Left ventricle myocardium inferior (tissue), 1 donor: Measurements from ENCODE around the gene RALGDS. TPM values are rescaled to one million over a fixed set of nuclear protein-coding genes. Genes with fewer than 3 reads are reported as not detected.

ENCODE experiments used
- DNase-seq: peaks from one replicate; pipeline ENCODE4 v3.0.0-alpha.2; 2020
- H3K27ac ChIP-seq: fragments of 200-600 bp; replicated peaks from 2 replicates; pipeline ENCODE4 v1.8.0; 2021
- H3K27me3 ChIP-seq: fragments of 200-600 bp; 2 replicates; pipeline ENCODE4 v1.8.0; 2021; ENCODE audit warnings: low read depth
- H3K36me3 ChIP-seq: fragments of 200-600 bp; 2 replicates; pipeline ENCODE4 v1.8.0; 2021
- H3K4me1 ChIP-seq: fragments of 200-600 bp; 2 replicates; pipeline ENCODE4 v1.8.0; 2021
- H3K4me3 ChIP-seq: fragments of 200-600 bp; 2 replicates; pipeline ENCODE4 v1.8.0; 2021; ENCODE audit warnings: mild to moderate bottlenecking, moderate library complexity
- H3K9me3 ChIP-seq: fragments of 200-600 bp; replicated peaks from 2 replicates; pipeline ENCODE4 v1.8.0; 2021
- intact Hi-C: fragments of 100-400 bp; cut with micrococcal nuclease; formaldehyde crosslinking; loops from one replicate; pipeline ENCODE4 v1.11.0; 2022
- total RNA-seq: library from RNA; stranded (reverse); fragmentation: NEBNext Ultra II Directional; extraction: Animal tissue kit (Norgen Biotek cat#: 25700); gene quantifications from one replicate; pipeline ENCODE4 v1.2.1, GENCODE V29; 2021
- TF ChIP-seq, protein P1 (sequence below): fragments of 200-600 bp; IDR thresholded peaks from 2 replicates; pipeline ENCODE4 v1.8.0; 2021; ENCODE audit warnings: antibody characterized with exemption, mild to moderate bottlenecking, borderline replicate concordance
- donor health status: DM: no; HTN: yes; CAD: no; lungs with severe emphysema.

Gene RALGDS
- total RNA-seq, 1 donor from 2014 or later, result 24.6 TPM

DNA sequence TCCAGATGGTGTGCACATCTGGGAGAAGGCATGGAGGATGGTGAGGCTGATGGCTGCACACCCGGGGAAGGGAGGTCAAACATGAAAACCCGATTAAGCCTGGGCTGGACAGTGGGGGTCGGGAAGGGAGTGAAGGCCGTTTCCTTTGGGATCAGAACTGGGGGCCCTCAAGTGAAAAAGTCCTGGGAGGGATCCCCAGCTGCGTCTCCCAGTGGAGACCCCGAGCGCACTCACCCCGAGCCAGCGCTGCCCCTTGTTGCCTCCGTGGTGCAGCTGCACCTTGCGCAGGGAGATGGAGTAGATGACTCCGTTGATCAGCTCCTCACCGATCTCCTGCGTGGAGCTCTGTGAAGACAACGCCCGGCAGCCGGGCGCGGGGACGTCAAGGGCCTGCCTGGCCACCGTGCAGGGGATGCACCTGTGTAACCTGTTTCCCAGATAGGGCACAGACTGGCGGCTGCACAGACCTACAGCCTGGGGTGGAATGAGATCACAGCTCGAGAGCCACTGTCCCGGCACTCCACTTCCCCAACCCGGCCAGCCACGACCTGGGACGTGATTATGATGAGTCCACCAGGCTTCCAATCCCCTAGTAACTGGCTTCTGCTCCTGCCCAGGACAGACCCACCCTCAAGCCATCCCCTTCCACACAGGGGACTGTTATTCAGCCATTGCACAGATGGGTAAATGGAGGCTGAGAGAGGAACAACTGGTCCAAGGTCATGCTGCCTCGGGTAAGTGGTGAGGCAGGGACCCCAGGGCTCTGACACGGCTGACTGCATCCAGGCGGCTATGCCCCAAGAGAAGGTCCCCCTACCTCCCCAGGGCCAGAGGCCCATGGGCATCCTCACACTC lies 9.0 kb downstream of the RALGDS start:
- H3K4me3 ChIP-seq, result no peak overlapping the region
- H3K36me3 ChIP-seq, result peaks cover 48% of the 10 kb centered on the region
- H3K9me3 ChIP-seq, result no peaks in the 10 kb centered on the region
- TF ChIP-seq, protein P1, sequence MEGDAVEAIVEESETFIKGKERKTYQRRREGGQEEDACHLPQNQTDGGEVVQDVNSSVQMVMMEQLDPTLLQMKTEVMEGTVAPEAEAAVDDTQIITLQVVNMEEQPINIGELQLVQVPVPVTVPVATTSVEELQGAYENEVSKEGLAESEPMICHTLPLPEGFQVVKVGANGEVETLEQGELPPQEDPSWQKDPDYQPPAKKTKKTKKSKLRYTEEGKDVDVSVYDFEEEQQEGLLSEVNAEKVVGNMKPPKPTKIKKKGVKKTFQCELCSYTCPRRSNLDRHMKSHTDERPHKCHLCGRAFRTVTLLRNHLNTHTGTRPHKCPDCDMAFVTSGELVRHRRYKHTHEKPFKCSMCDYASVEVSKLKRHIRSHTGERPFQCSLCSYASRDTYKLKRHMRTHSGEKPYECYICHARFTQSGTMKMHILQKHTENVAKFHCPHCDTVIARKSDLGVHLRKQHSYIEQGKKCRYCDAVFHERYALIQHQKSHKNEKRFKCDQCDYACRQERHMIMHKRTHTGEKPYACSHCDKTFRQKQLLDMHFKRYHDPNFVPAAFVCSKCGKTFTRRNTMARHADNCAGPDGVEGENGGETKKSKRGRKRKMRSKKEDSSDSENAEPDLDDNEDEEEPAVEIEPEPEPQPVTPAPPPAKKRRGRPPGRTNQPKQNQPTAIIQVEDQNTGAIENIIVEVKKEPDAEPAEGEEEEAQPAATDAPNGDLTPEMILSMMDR, result no peak
- H3K4me1 ChIP-seq, result peaks cover 54% of the 10 kb centered on the region
- H3K27me3 ChIP-seq, result no peaks in the 10 kb centered on the region
- intact Hi-C loops, result no loop called here
- no peak for DNase-seq
- H3K27ac ChIP-seq, result peak overlapping the region; percentile 95

DNA sequence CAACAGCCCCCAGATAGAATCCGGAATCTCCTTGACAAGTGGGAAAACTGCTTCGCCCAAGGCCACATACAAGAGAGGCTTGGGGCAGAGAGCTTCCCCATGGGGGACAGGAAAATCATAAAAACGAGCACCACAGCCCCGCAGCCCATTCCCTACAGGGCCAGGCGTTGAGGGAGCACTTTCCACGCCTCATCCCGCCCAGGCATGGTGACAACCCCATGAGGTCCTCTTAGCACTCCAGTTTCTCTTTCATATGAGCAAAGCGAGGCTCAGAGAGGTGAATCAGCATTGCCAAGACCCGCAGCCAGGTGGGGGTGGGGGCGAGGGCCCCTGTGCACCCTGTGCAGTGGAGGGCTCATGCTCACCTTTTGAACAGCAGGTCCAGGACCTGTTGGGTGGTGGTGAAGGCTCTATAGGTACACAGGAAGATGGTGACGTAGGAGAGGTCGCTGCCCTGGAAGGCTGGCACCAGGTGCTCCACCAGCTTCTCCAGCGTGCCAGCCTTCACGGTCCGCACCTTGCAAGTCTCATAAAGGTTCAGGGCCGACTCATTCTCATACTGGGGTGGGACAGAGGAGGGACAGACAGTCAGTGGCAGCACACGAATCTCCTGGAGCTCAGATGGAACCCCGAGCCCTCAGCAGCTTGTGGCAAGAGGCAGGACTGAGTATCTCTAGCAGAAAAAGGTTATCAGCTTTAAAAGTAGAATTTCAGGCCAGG lies 10.9 kb downstream of the RALGDS start:
- Histone ChIP-seq H3K27me3 (no peaks in the 10 kb centered on the region), H3K4me3 (no peak overlapping the region), H3K4me1 (peaks cover 35% of the 10 kb centered on the region), H3K27ac (no peak overlapping the region), H3K9me3 (no peaks in the 10 kb centered on the region), H3K36me3 (peaks cover 65% of the 10 kb centered on the region)
- peak; percentile 7 for DNase-seq
- TF ChIP-seq, protein P1, result no peak
- intact Hi-C loops, result no loop called here

DNA sequence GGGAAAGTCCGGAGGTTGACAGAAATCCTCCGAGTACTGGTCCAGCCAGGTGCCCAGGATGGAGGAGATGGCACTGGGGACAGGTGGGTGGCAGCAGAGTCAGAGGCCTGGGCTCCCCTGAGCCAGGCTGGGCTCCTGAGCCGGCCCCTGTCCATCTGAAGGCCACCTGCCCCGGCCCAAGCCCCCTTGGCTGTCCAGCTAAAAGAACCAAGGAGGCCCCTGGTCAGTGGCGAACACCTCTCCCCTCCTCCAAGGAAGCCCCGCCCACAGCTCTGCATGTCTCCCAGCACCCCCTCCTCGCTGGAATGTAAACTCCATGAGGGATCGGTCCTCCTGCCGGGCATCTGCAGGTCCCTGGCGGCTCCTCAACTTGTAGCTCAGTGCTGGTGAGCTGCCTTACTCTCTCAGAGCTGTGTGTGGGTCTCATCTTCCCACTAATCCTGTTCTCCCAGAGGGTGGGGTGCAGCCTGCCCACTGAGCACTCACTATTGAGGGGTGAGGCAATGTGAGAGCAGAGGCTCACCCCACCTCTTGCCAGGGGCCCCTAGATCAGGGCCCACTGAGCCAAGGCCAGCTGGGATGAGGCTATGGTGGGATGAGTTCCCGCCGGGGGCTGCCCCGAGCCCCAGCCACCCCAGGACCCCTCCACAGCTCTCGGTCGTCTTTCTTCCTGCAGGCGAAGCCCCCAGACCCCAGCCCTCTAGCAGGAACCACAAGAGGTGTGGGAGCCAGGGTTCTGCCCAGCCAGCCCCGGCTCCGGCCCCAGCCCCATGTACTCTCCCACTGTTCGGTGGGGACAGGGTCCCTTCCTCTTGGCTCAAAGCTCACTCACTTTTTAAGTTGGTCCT lies 12.0 kb downstream of the RALGDS start:
- TF ChIP-seq, protein P1, result no peak
- intact Hi-C loops, result no loop called here
- peak; percentile 13 for DNase-seq
- no peak overlapping the region for H3K27ac ChIP-seq
- H3K9me3 ChIP-seq, result no peaks in the 10 kb centered on the region
- H3K27me3 ChIP-seq, result no peaks in the 10 kb centered on the region
- peaks cover 76% of the 10 kb centered on the region for H3K36me3 ChIP-seq
- no peak overlapping the region for H3K4me3 ChIP-seq
- H3K4me1 ChIP-seq, result peaks cover 25% of the 10 kb centered on the region

GRCh38 chr9:133107961-133108793 lies 12.9 kb downstream of the RALGDS start:
- TF ChIP-seq, protein P1, result no peak
- Histone ChIP-seq H3K4me3 (no peak overlapping the region), H3K27ac (no peak overlapping the region), H3K36me3 (peaks cover 84% of the 10 kb centered on the region), H3K9me3 (no peaks in the 10 kb centered on the region), H3K27me3 (no peaks in the 10 kb centered on the region), H3K4me1 (peaks cover 24% of the 10 kb centered on the region)
- DNase-seq, result peak; percentile 9
- intact Hi-C loops, result no loop called here
